T-helper 2 cell (primary cell): ENCODE measurements around the gene CHMP3.
A peak's percentile ranks its signal among the peaks of the same experiment; 100 is the strongest.
"Not testable (repeated sequence)": the region's sequence is repeated elsewhere in the genome, so short reads cannot be mapped to it uniquely, and the experiment has no call there.

Source experiments
- DNase-seq, 5 experiments: peaks; one replicate each; pipeline versions ENCODE4 v3.0.0 to v3.0.0-alpha.2; 2012 to 2022
- total RNA-seq, 2 donors: gene quantifications; one replicate each; lab custom pipeline; 2026; lab: John Stamatoyannopoulos, UW

The CHMP3 gene
- 26.5 to 45.2 reads per million in 2 donors for total RNA-seq

- DNase-seq, result peak; percentile 89 to 98 (median 95)
Observed at GRCh38 chr2:86562922-86563649, at the start of gene CHMP3. Gene CHMP3 (minus strand): TSS chr2:86563443. CDS start chr2:86563348, 95 bp downstream.

GRCh38 chr2:86610871-86611270, 47.6 kb upstream of the CHMP3 start:
- no peak for DNase-seq

- no peak for DNase-seq
Observed at GRCh38 chr2:86608832-86609410, 45.7 kb upstream of the CHMP3 start.

GRCh38 chr2:86603905-86604304, 40.7 kb upstream of the CHMP3 start:
- no peak for DNase-seq

GRCh38 chr2:86598966-86599365, 35.7 kb upstream of the CHMP3 start:
- DNase-seq, result no peak

GRCh38 chr2:86596118-86596517, 32.9 kb upstream of the CHMP3 start:
- no peak for DNase-seq

GRCh38 chr2:86593266-86593665, 30.0 kb upstream of the CHMP3 start:
- DNase-seq, result no peak

- DNase-seq, result no peak
Observed at GRCh38 chr2:86592547-86593230, 29.4 kb upstream of the CHMP3 start.

- not testable (repeated sequence) for DNase-seq
Observed at GRCh38 chr2:86589701-86590100, 26.5 kb upstream of the CHMP3 start.

- peak in 1 of 5 experiments; percentile 85 for DNase-seq
Observed at GRCh38 chr2:86584151-86584913, 21.1 kb upstream of the CHMP3 start.

- DNase-seq, result no peak
Observed at GRCh38 chr2:86580560-86580959, 17.3 kb upstream of the CHMP3 start.

GRCh38 chr2:86577817-86578456, 14.7 kb upstream of the CHMP3 start:
- no peak for DNase-seq

- no peak for DNase-seq
Observed at GRCh38 chr2:86570059-86570458, 6.8 kb upstream of the CHMP3 start.

GRCh38 chr2:86566821-86567190, 3.6 kb upstream of the CHMP3 start:
- no peak for DNase-seq

GRCh38 chr2:86566158-86566820, 3.0 kb upstream of the CHMP3 start:
- DNase-seq, result no peak

- no peak for DNase-seq
Observed at GRCh38 chr2:86563650-86564061, 413 bp upstream of the CHMP3 start.

- no peak for DNase-seq
Observed at GRCh38 chr2:86562485-86562921, 740 bp downstream of the CHMP3 start.

- DNase-seq, result no peak
Observed at GRCh38 chr2:86557836-86558235, 5.4 kb downstream of the CHMP3 start.

- DNase-seq, result no peak
Observed at GRCh38 chr2:86556508-86556907, 6.7 kb downstream of the CHMP3 start.

- peak in 2 of 5 experiments; percentile 26 to 52 for DNase-seq
Observed at GRCh38 chr2:86552889-86553288, 10.4 kb downstream of the CHMP3 start.

- DNase-seq, result not testable (repeated sequence)
Observed at GRCh38 chr2:86549963-86550725, 13.1 kb downstream of the CHMP3 start.
